Ectodermal cell (in vitro differentiated cells): ENCODE data around the gene DNAH1.

Source experiments
- H3K27ac ChIP-seq: 2 replicates; pipeline ENCODE4 v1.7.0; 2013; ENCODE audit warnings: mild to moderate bottlenecking, low read depth, low read length; ENCODE audit not compliant: insufficient read depth, poor library complexity, severe bottlenecking
- H3K27me3 ChIP-seq: 2 replicates; pipeline ENCODE4 v1.7.0; 2013; ENCODE audit warnings: mild to moderate bottlenecking, low read length; ENCODE audit not compliant: insufficient read depth, control insufficient read depth, poor library complexity, severe bottlenecking
- H3K36me3 ChIP-seq: one replicate; pipeline ENCODE4 v1.7.0; 2013; ENCODE audit warnings: low read length; ENCODE audit not compliant: control insufficient read depth, insufficient read depth
- H3K4me1 ChIP-seq: one replicate; pipeline ENCODE4 v1.7.0; 2013; ENCODE audit warnings: low read length; ENCODE audit not compliant: control insufficient read depth, insufficient read depth
- H3K4me3 ChIP-seq: 2 replicates; pipeline ENCODE4 v1.7.0; 2013; ENCODE audit warnings: low read depth, low read length, control low read depth; ENCODE audit not compliant: insufficient read depth
- H3K9me3 ChIP-seq: 2 replicates; pipeline ENCODE4 v1.7.0; 2013; ENCODE audit warnings: mild to moderate bottlenecking, low read length, moderate library complexity; ENCODE audit not compliant: control insufficient read depth
- WGBS, 2 experiments: methylation state at CpG; one replicate each; pipeline ENCODE4 v1.1.7; 2013; ENCODE audit warnings: missing lambda C conversion rate in 2 of 2; 5-methylcytosine and 5-hydroxymethylcytosine counted together

DNAH1 gene

GRCh38 chr3:52349611-52350395 is 33.7 kb downstream of the DNAH1 start:
- H3K4me1 ChIP-seq = no peaks in the 10 kb centered on the region
- no peaks in the 10 kb centered on the region for H3K27me3 ChIP-seq
- WGBS, 2 experiments = 90 to 91% methylated on average over 19 of the region's 19 CpGs
- H3K27ac ChIP-seq = no peak overlapping the region
- H3K4me3 ChIP-seq = no peak overlapping the region
- H3K9me3 ChIP-seq = no peaks in the 10 kb centered on the region
- no peaks in the 10 kb centered on the region for H3K36me3 ChIP-seq

- H3K36me3 ChIP-seq = no peaks in the 10 kb centered on the region
Observed at GRCh38 chr3:52350416-52350815, 34.3 kb downstream of the DNAH1 start.

GRCh38 chr3:52350981-52351761 is 35.1 kb downstream of the DNAH1 start:
- WGBS, 2 experiments = 86 to 90% methylated on average over 11 of the region's 11 CpGs
- H3K9me3 ChIP-seq = no peaks in the 10 kb centered on the region

More at GRCh38 chr3:52350416-52350815, 34.3 kb downstream of the DNAH1 start:
- H3K4me1 ChIP-seq = no peaks in the 10 kb centered on the region
- no peak overlapping the region for H3K27ac ChIP-seq
- 92 to 93% methylated on average over 7 of the region's 7 CpGs for WGBS, 2 experiments
- no peak overlapping the region for H3K4me3 ChIP-seq
- no peaks in the 10 kb centered on the region for H3K27me3 ChIP-seq
- H3K9me3 ChIP-seq = no peaks in the 10 kb centered on the region

GRCh38 chr3:52351762-52352368 is 35.7 kb downstream of the DNAH1 start:
- Histone ChIP-seq H3K9me3 (no peaks in the 10 kb centered on the region), H3K27ac (no peak overlapping the region), H3K36me3 (no peaks in the 10 kb centered on the region), H3K27me3 (no peaks in the 10 kb centered on the region), H3K4me3 (no peak overlapping the region), H3K4me1 (no peaks in the 10 kb centered on the region)
- 91 to 93% methylated on average over 13 of the region's 13 CpGs for WGBS, 2 experiments

More at GRCh38 chr3:52350981-52351761, 35.1 kb downstream of the DNAH1 start:
- H3K4me1 ChIP-seq = no peaks in the 10 kb centered on the region
- no peak overlapping the region for H3K4me3 ChIP-seq
- H3K36me3 ChIP-seq = no peaks in the 10 kb centered on the region
- no peak overlapping the region for H3K27ac ChIP-seq
- H3K27me3 ChIP-seq = no peaks in the 10 kb centered on the region

- H3K4me3 ChIP-seq = no peak overlapping the region
- no peak overlapping the region for H3K27ac ChIP-seq
- no peaks in the 10 kb centered on the region for H3K27me3 ChIP-seq
- 96 to 97% methylated on average over 9 of the region's 9 CpGs for WGBS, 2 experiments
- H3K9me3 ChIP-seq = no peaks in the 10 kb centered on the region
- H3K4me1 ChIP-seq = no peaks in the 10 kb centered on the region
- H3K36me3 ChIP-seq = no peaks in the 10 kb centered on the region
Observed at GRCh38 chr3:52352566-52352965, 36.4 kb downstream of the DNAH1 start.

- Histone ChIP-seq H3K36me3 (no peaks in the 10 kb centered on the region), H3K27ac (no peak overlapping the region), H3K4me3 (no peak overlapping the region), H3K27me3 (no peaks in the 10 kb centered on the region), H3K9me3 (no peaks in the 10 kb centered on the region), H3K4me1 (no peaks in the 10 kb centered on the region)
- 95 to 96% methylated on average over 16 of the region's 16 CpGs for WGBS, 2 experiments
Observed at GRCh38 chr3:52353291-52353855, 37.3 kb downstream of the DNAH1 start.

- Histone ChIP-seq H3K27ac (no peak overlapping the region), H3K4me1 (no peaks in the 10 kb centered on the region), H3K9me3 (no peaks in the 10 kb centered on the region), H3K27me3 (no peaks in the 10 kb centered on the region), H3K36me3 (no peaks in the 10 kb centered on the region), H3K4me3 (no peak overlapping the region)
- WGBS, 2 experiments = 92 to 93% methylated on average over 12 of the region's 12 CpGs
Observed at GRCh38 chr3:52354676-52355075, 38.6 kb downstream of the DNAH1 start.

GRCh38 chr3:52355526-52355925 is 39.4 kb downstream of the DNAH1 start:
- 91 to 93% methylated on average over 11 of the region's 11 CpGs for WGBS, 2 experiments

GRCh38 chr3:52356126-52356525 is 40.0 kb downstream of the DNAH1 start:
- no peaks in the 10 kb centered on the region for H3K9me3 ChIP-seq
- H3K4me3 ChIP-seq = no peak overlapping the region
- H3K36me3 ChIP-seq = no peaks in the 10 kb centered on the region
- H3K27me3 ChIP-seq = no peaks in the 10 kb centered on the region
- H3K27ac ChIP-seq = no peak overlapping the region
- H3K4me1 ChIP-seq = no peaks in the 10 kb centered on the region
- WGBS, 2 experiments = 88 to 90% methylated on average over 4 of the region's 4 CpGs

More at GRCh38 chr3:52355526-52355925, 39.4 kb downstream of the DNAH1 start:
- Histone ChIP-seq H3K27ac (no peak overlapping the region), H3K4me3 (no peak overlapping the region), H3K9me3 (no peaks in the 10 kb centered on the region), H3K4me1 (no peaks in the 10 kb centered on the region), H3K36me3 (no peaks in the 10 kb centered on the region), H3K27me3 (no peaks in the 10 kb centered on the region)
